Measurements from ENCODE around the gene ADAMTS15. TPM values are rescaled to one million over a fixed set of nuclear protein-coding genes. Genes with fewer than 3 reads are reported as not detected.

ADAMTS15 gene
- total and polyA plus RNA-seq, 2 of the 4 experiments (the other 2 are of a cell fraction) = 3.0 to 5.0 TPM

DNA sequence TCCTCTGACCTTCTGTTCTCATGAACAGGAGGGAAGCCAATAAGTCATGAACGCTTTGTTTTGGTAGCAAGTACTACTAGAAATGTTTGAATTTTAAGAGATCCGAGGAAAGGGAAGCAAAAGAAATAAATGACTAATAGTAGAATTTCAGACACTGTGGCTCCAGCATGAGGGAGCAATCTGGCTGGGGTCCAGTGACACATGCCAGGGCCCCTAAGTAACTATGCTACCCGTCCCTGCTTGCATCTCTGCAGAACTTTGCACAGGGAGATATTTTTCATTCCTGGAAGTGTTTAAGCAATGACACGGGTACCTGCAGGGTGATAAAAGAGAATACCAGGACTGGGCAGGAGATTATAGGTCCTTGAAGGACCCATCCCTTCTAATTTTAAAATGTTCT, 12.8 kb upstream of the ADAMTS15 start:
- Histone ChIP-seq H4K5ac (ENCODE audit: low read depth, low read length) (no peak overlapping the region), H3K18ac (ENCODE audit: low read depth, low read length) (peak overlapping the region; percentile 16), H3K56ac (ENCODE audit: extremely low read depth, insufficient read depth, low read length) (no peak overlapping the region), H3K4ac (ENCODE audit: low read depth, low read length) (peak overlapping the region; percentile 27; the same call in 1 of the 2 replicates), H3K9me1 (ENCODE audit: insufficient read depth, low read length) (0 out of 2 replicates have a peak, but pooled peaks cover 3% of the 10 kb centered on the region), H3K9me3 (ENCODE audit: control insufficient read depth, insufficient read depth, low read length) (no peaks in the 10 kb centered on the region), H3K4me1 (ENCODE audit: control insufficient read depth, insufficient read depth, low read length) (peaks cover 9% of the 10 kb centered on the region), H3K9ac (ENCODE audit: low read depth, low read length) (no peak overlapping the region; the same call in 1 of the 2 replicates), H2AFZ (replicated peaks; ENCODE audit: low read length, poor library complexity) (no peak overlapping the region), H3K79me1 (ENCODE audit: low read depth in 1 of 2, low read length in 2 of 2) (no peaks in the 10 kb centered on the region), H4K91ac (ENCODE audit: insufficient read depth, low read depth, low read length) (peak overlapping the region; percentile 39; the same call in 1 of the 2 replicates), H2BK20ac (ENCODE audit: low read depth, low read length) (peak overlapping the region; percentile 43; the same call in 1 of the 2 replicates), H3K4me3 (ENCODE audit: insufficient read depth, low read depth, low read length) (no peak overlapping the region), H3K4me2 (ENCODE audit: low read depth, low read length) (no peak overlapping the region), H2BK5ac (ENCODE audit: low read depth, low read length, poor library complexity, severe bottlenecking) (no peak overlapping the region), H3K36me3 (ENCODE audit: control insufficient read depth, insufficient read depth, low read length) (no peaks in the 10 kb centered on the region), H2AK5ac (ENCODE audit: low read depth, low read length) (peak overlapping the region; percentile 11; the same call in 1 of the 2 replicates), H2BK120ac (ENCODE audit: low read depth, low read length) (peak overlapping the region; percentile 62), H2BK15ac (ENCODE audit: low read depth, low read length) (0 out of 3 replicates have a peak overlapping the region, but pooled peaks have one; percentile 4), H3K14ac (replicated peaks; ENCODE audit: low read depth, low read length) (peak overlapping the region; percentile 22), H2AK9ac (replicated peaks; ENCODE audit: low read depth, low read length, poor library complexity) (no peak overlapping the region), H3K27me3 (ENCODE audit: control insufficient read depth, insufficient read depth, low read length) (no peaks in the 10 kb centered on the region; the same call in 1 of the 2 replicates), H4K8ac (ENCODE audit: low read depth in 2 of 2, low read length in 2 of 2) (peak overlapping the region in 1 of 2 experiments; percentile 46; a peak in 3 of 4 replicates), H3K27ac (ENCODE audit: insufficient read depth, low read length) (no peak overlapping the region), H4K20me1 (ENCODE audit: insufficient read depth, low read length) (no peaks in the 10 kb centered on the region), H3K23ac (ENCODE audit: low read depth, low read length) (0 out of 2 replicates have a peak overlapping the region, but pooled peaks have one; percentile 36)
- dilution Hi-C loops (cut with HindIII; ENCODE audit: low sequenced_read_pairs, unreplicated experiment) (loop anchor here (25.0 kb wide), 1 partner anchor 427 kb away; no protein-coding TSS in a partner anchor), in situ Hi-C loops (cut with MboI; ENCODE audit: low sequenced_read_pairs) (loop anchor here (5.0 kb wide), 1 partner anchor 417 kb away; no protein-coding TSS in a partner anchor), intact Hi-C loops (cut with micrococcal nuclease) (loop anchor here (1.0 to 10.0 kb wide), 4 partner anchors 337 to 779 kb away; no protein-coding TSS in a partner anchor)
- DNase-seq (peak; percentile 31), ATAC-seq (ENCODE audit: low read depth) (no peak)
- ChIA-PET POLR2A (ENCODE audit: unreplicated experiment) (no interaction called here), CTCF (interaction anchor here (1.0 to 5.4 kb wide), 10 partner anchors 15 to 452 kb away, joined by 3 to 95 read pairs (median 4); no protein-coding TSS in a partner anchor)
- 0% methylated on average over 1 of the region's 4 CpGs; no CpG with 5 or more reads in 1 of the 2 experiments for WGBS, 2 experiments (ENCODE audit: extremely low coverage in 2 of 2, insufficient read length in 1 of 2)
- BruUV-seq (replicated peaks) = no TSS peak
- peak; percentile 27; the same call in 1 of the 2 replicates for TF ChIP-seq SMC3 (IDR thresholded peaks at IDR 0.05; ENCODE audit: low read depth, low read length)
- TF ChIP-seq BHLHE40 (IDR thresholded peaks at IDR 0.05; ENCODE audit: low read depth, low read length) = no peak

Measured in IMR-90 (cell line).